HUES6 (cell line): ENCODE results near the gene USP31.

Source experiments
- H3K27ac ChIP-seq: 2 replicates; pipeline ENCODE4 v1.7.0; 2013; ENCODE audit warnings: low read depth, mild to moderate bottlenecking, low read length, inconsistent platforms
- H3K27me3 ChIP-seq: 2 replicates; pipeline ENCODE4 v1.6.1; 2013; ENCODE audit warnings: low read length; ENCODE audit not compliant: control insufficient read depth, insufficient read depth
- H3K36me3 ChIP-seq: 2 replicates; pipeline ENCODE4 v1.6.1; 2013; ENCODE audit warnings: low read length; ENCODE audit not compliant: control insufficient read depth, insufficient read depth
- H3K4me1 ChIP-seq: 2 replicates; pipeline ENCODE4 v1.6.1; 2013; ENCODE audit warnings: low read length; ENCODE audit not compliant: control insufficient read depth, insufficient read depth
- H3K4me3 ChIP-seq: 2 replicates; pipeline ENCODE4 v1.5.1; 2013; ENCODE audit warnings: low read depth, low read length
- H3K9ac ChIP-seq: one replicate; pipeline ENCODE4 v1.6.1; 2013; ENCODE audit warnings: mild to moderate bottlenecking, low read length
- H3K9me3 ChIP-seq: 2 replicates; pipeline ENCODE4 v1.6.1; 2013; ENCODE audit warnings: low read depth, low read length; ENCODE audit not compliant: control insufficient read depth, insufficient read depth

USP31 gene, protein sequence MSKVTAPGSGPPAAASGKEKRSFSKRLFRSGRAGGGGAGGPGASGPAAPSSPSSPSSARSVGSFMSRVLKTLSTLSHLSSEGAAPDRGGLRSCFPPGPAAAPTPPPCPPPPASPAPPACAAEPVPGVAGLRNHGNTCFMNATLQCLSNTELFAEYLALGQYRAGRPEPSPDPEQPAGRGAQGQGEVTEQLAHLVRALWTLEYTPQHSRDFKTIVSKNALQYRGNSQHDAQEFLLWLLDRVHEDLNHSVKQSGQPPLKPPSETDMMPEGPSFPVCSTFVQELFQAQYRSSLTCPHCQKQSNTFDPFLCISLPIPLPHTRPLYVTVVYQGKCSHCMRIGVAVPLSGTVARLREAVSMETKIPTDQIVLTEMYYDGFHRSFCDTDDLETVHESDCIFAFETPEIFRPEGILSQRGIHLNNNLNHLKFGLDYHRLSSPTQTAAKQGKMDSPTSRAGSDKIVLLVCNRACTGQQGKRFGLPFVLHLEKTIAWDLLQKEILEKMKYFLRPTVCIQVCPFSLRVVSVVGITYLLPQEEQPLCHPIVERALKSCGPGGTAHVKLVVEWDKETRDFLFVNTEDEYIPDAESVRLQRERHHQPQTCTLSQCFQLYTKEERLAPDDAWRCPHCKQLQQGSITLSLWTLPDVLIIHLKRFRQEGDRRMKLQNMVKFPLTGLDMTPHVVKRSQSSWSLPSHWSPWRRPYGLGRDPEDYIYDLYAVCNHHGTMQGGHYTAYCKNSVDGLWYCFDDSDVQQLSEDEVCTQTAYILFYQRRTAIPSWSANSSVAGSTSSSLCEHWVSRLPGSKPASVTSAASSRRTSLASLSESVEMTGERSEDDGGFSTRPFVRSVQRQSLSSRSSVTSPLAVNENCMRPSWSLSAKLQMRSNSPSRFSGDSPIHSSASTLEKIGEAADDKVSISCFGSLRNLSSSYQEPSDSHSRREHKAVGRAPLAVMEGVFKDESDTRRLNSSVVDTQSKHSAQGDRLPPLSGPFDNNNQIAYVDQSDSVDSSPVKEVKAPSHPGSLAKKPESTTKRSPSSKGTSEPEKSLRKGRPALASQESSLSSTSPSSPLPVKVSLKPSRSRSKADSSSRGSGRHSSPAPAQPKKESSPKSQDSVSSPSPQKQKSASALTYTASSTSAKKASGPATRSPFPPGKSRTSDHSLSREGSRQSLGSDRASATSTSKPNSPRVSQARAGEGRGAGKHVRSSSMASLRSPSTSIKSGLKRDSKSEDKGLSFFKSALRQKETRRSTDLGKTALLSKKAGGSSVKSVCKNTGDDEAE (N-terminal part only)

DNA sequence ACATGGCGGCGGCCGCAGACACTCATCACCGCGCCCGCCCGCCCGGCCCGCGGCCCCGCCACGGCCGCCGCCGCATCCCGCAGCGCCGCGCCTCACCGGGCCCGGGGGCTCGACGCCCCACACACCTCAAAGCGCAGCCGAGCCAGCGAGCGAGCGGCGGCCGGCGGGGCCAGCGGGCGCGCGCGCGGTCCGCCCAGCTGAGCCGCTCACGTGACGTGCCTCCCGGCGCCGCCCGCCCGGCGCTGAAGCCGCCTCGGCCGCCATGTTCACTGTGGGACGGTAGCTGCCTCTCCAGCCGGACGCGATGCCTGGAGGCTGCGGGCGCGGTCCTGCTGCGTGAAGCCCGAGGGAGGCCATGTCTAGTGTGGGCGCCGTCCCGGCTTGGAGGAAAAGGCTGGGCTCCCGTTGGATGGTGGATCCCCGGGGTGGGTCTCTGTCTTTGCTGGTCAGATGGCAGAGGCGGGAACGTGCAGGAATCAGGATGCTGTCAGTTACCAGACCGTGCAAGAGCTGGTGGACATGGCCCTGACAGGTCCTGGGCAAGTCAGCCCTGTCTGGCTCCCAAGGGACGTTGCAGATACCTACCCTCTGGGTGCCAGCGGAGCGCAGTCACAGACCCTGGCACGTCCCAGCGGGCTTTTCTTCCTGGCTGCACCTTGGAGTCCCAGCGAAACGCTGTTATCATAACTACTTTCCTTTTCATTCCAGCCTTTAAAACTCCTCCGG is at the start of gene USP31:
USP31 (minus strand) TSS at position 186 of the 726 bp plus-strand sequence; CDS start at position 4, 182 bp downstream.
- Histone ChIP-seq H3K36me3 (no peaks in the 10 kb centered on the region), H3K4me1 (peaks cover 18% of the 10 kb centered on the region), H3K27me3 (peaks cover 4% of the 10 kb centered on the region; the same call in 1 of the 2 replicates), H3K4me3 (peak within 1 kb of the TSS; percentile 88), H3K27ac (no peak within 1 kb of the TSS), H3K9ac (peak within 1 kb of the TSS; percentile 77), H3K9me3 (no peaks in the 10 kb centered on the region)

DNA sequence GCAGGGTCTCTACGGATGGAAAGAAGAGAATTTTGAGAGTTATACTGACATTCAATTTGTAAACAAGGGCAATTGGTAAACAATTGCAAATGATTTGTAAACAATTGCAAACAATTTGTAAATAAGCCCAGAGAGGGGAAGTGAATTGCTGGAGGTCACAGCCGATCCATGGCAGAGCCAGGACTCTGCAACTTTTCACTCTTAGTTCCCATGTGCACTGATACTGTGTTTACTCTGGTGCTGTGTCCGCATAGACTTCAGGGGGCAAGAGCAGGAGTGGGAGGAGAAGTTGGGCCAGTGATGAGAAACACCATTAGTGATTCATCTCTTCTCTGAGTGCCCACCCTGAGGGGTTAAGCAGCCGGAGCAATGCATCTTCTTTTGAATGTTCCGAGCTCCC is 47.3 kb upstream of the USP31 start:
- Histone ChIP-seq H3K4me3 (peak overlapping the region; percentile 2; the same call in 1 of the 2 replicates), H3K27me3 (peaks cover 13% of the 10 kb centered on the region; the same call in 1 of the 2 replicates), H3K27ac (no peak overlapping the region), H3K36me3 (no peaks in the 10 kb centered on the region; the same call in 1 of the 2 replicates), H3K4me1 (peaks cover 50% of the 10 kb centered on the region), H3K9me3 (no peaks in the 10 kb centered on the region), H3K9ac (no peak overlapping the region)

DNA sequence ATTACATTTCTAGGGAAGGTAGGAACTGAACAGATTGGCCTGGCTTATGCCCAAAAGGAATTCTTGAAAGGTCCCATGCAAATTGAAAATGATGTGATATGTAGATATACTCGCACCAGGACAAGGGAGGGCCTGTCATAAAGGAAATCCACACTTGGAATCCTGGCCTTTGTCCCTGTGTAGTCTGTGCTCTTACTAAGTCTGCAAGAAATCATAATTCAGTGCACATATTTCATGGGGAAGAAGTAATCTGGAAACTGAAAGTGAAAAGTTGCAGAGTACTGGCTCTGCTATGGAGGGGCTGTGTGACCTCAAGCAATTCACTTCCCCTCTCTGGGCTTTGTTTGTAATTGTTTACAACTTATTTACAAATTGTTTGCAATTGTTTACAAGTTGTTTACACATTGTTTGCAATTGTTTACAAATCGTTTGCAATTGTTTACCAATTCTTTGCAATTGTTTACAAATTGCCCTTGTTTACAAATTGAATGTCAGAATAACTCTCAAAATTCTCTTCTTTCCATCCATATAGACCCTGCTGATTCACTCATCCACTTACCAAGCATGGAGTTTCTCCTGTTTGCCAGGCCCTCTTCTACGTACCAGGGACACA is 46.2 kb upstream of the USP31 start:
- peaks cover 39% of the 10 kb centered on the region for H3K4me1 ChIP-seq
- no peaks in the 10 kb centered on the region; the same call in 1 of the 2 replicates for H3K36me3 ChIP-seq
- peaks cover 13% of the 10 kb centered on the region; the same call in 1 of the 2 replicates for H3K27me3 ChIP-seq
- H3K9me3 ChIP-seq, result no peaks in the 10 kb centered on the region
- no peak overlapping the region for H3K4me3 ChIP-seq
- H3K9ac ChIP-seq, result no peak overlapping the region
- H3K27ac ChIP-seq, result no peak overlapping the region

DNA sequence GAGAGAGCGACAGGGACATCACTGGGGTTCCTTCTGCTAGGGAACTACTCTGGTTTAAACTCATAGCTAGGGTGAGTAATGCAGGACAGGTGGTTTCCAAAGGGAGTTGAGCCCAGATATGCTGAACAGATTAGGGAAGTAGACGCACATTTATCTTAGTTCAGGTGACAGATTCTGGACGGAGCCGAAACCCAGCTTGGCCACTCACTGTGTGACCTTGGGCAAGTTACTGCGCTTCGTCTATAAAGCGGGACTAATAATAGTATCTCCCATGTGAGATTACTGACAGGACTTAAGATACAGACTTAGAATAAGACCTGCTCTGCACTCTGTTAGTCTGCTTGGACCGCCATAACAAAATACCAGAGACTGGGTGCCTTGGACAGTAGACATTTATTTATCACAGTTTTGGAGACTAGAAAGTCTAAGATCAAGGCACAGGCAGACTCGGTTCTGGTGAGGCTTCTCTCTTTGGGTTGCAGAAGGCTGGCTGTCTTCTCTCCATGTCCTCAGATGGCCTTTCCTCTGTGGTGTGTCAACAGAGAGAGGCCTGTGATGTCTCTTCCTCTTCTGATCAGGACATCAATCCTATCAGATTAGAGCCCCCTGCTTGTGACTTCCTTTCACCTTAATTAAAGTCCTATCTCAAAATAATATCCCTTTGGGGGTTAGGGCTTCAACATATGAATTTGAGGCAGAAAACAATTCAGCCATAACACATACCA is 45.4 kb upstream of the USP31 start:
- Histone ChIP-seq H3K27me3 (peaks cover 13% of the 10 kb centered on the region; the same call in 1 of the 2 replicates), H3K9me3 (no peaks in the 10 kb centered on the region), H3K36me3 (no peaks in the 10 kb centered on the region; the same call in 1 of the 2 replicates), H3K27ac (no peak overlapping the region), H3K4me3 (no peak overlapping the region), H3K4me1 (peaks cover 33% of the 10 kb centered on the region), H3K9ac (no peak overlapping the region)

- Histone ChIP-seq H3K27ac (no peak overlapping the region), H3K9me3 (no peaks in the 10 kb centered on the region), H3K27me3 (peaks cover 35% of the 10 kb centered on the region), H3K36me3 (no peaks in the 10 kb centered on the region; the same call in 1 of the 2 replicates), H3K9ac (no peak overlapping the region), H3K4me1 (peaks cover 10% of the 10 kb centered on the region), H3K4me3 (no peak overlapping the region)
Observed at GRCh38 chr16:23188911-23189310, 39.7 kb upstream of the USP31 start.

GRCh38 chr16:23187341-23187740 is 38.1 kb upstream of the USP31 start:
- Histone ChIP-seq H3K27ac (no peak overlapping the region), H3K9me3 (no peaks in the 10 kb centered on the region), H3K36me3 (no peaks in the 10 kb centered on the region; the same call in 1 of the 2 replicates), H3K9ac (no peak overlapping the region), H3K4me1 (peaks cover 10% of the 10 kb centered on the region), H3K27me3 (peaks cover 48% of the 10 kb centered on the region), H3K4me3 (no peak overlapping the region)

GRCh38 chr16:23186171-23186570 is 36.9 kb upstream of the USP31 start:
- H3K4me1 ChIP-seq, result peaks cover 10% of the 10 kb centered on the region
- H3K27ac ChIP-seq, result no peak overlapping the region
- H3K36me3 ChIP-seq, result no peaks in the 10 kb centered on the region
- no peak overlapping the region for H3K4me3 ChIP-seq
- H3K9ac ChIP-seq, result no peak overlapping the region
- H3K9me3 ChIP-seq, result no peaks in the 10 kb centered on the region
- H3K27me3 ChIP-seq, result peaks cover 52% of the 10 kb centered on the region

- peaks cover 57% of the 10 kb centered on the region for H3K27me3 ChIP-seq
- peaks cover 10% of the 10 kb centered on the region for H3K4me1 ChIP-seq
- H3K27ac ChIP-seq, result no peak overlapping the region
- H3K9ac ChIP-seq, result no peak overlapping the region
- H3K9me3 ChIP-seq, result no peaks in the 10 kb centered on the region
- H3K36me3 ChIP-seq, result no peaks in the 10 kb centered on the region
- H3K4me3 ChIP-seq, result no peak overlapping the region
Observed at GRCh38 chr16:23185656-23186055, 36.4 kb upstream of the USP31 start.

DNA sequence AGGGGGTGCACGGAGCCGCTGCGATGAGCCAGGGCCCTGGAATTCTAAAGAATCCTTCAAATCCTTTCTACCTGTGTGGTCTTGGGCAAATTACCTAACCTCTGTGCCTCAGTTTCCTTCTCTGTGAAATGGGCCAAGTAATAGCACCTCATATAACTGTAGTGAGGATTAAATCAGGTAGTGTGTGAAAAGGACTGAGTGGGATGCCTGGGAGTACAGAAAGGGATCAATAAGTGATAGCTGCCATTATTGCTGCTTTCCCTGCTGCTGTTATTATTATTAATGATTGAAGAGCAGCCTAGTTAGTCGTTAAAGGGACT is 34.3 kb upstream of the USP31 start:
- H3K9ac ChIP-seq, result no peak overlapping the region
- H3K4me3 ChIP-seq, result peak overlapping the region; percentile 77
- H3K4me1 ChIP-seq, result peaks cover 10% of the 10 kb centered on the region
- H3K27ac ChIP-seq, result no peak overlapping the region
- peaks cover 57% of the 10 kb centered on the region for H3K27me3 ChIP-seq
- no peaks in the 10 kb centered on the region for H3K36me3 ChIP-seq
- H3K9me3 ChIP-seq, result no peaks in the 10 kb centered on the region
